B cell (primary cell): Measurements from ENCODE around the gene FAM227A. TPM values are rescaled to one million over a fixed set of nuclear protein-coding genes. Genes with fewer than 3 reads are reported as not detected.

Experiments
- ATAC-seq: fragments of 200-7000 bp; cut with Tn5 transposase; one replicate; pipeline ENCODE4 v1.10.0; 2021; ENCODE audit warnings: low read depth, mild to moderate bottlenecking, moderate number of reproducible peaks, moderate library complexity
- CTCF ChIA-PET: fragments of 350-600 bp; sonication (Branson Sonifier 250); formaldehyde crosslinking; loops from one replicate; lab custom pipeline; 2021; ENCODE audit warnings: antibody characterized with exemption, inconsistent platforms; lab: Charles Lee
- POLR2A ChIA-PET: fragments of 350-600 bp; sonication (Branson Sonifier 250); formaldehyde crosslinking; loops from one replicate; lab custom pipeline; 2021; ENCODE audit warnings: antibody characterized with exemption; lab: Charles Lee
- DNase-seq: peaks from one replicate; pipeline ENCODE4 v3.0.0; 2013
- H2AFZ ChIP-seq: 2 replicates; pipeline ENCODE4 v1.6.1; 2012; ENCODE audit warnings: mild to moderate bottlenecking, low read depth, low read length; ENCODE audit not compliant: insufficient read depth, poor library complexity, severe bottlenecking
- H3K27ac ChIP-seq, 2 donors: 1 replicate in 1 of 2; 2 replicates in 1 of 2; pipeline ENCODE4 v1.5.1; 2012 to 2013; ENCODE audit warnings: low read length in 2 of 2, mild to moderate bottlenecking in 2 of 2, moderate library complexity in 1 of 2
- H3K27me3 ChIP-seq, 4 experiments: fragments of 200-600 bp in 1 of 4; sonication (generic) in 1 of 4; replicated peaks in 1 of 4; 1 replicate in 2 of 4; 2 replicates in 2 of 4; pipeline versions ENCODE4 v1.6.1 to v1.7.0; 2013 to 2016; ENCODE audit warnings: low read length in 3 of 4, mild to moderate bottlenecking in 2 of 4, mixed read lengths in 1 of 4, moderate library complexity in 1 of 4; ENCODE audit not compliant: insufficient read depth in 4 of 4, control insufficient read depth in 3 of 4; ENCODE audit errors: control extremely low read depth in 1 of 4
- H3K36me3 ChIP-seq, 2 experiments: replicated peaks in 1 of 2; 1 replicate in 1 of 2; 2 replicates in 1 of 2; pipeline versions ENCODE4 v1.6.1 to v1.7.1; 2013; ENCODE audit warnings: low read length in 1 of 2; ENCODE audit not compliant: insufficient read depth in 2 of 2, control insufficient read depth in 1 of 2; ENCODE audit errors: control extremely low read depth in 1 of 2, extremely low read depth in 1 of 2
- H3K4me1 ChIP-seq, 2 donors: fragments of 200-600 bp in 1 of 2; sonication (generic) in 1 of 2; 1 replicate in 1 of 2; 2 replicates in 1 of 2; pipeline versions ENCODE4 v1.5.1 to v1.6.1; 2013 to 2017; ENCODE audit warnings: low read length in 2 of 2; ENCODE audit not compliant: control insufficient read depth in 2 of 2, insufficient read depth in 2 of 2
- H3K4me2 ChIP-seq: replicated peaks from 2 replicates; pipeline ENCODE3; 2012; ENCODE audit warnings: mild to moderate bottlenecking, low read depth, low read length; ENCODE audit not compliant: poor library complexity, severe bottlenecking
- H3K4me3 ChIP-seq, 5 experiments: fragments of 200-600 bp in 1 of 5; sonication (generic) in 1 of 5; 1 replicate in 3 of 5; 2 replicates in 2 of 5; pipeline versions ENCODE4 v1.5.1 to v1.7.0; 2011 to 2016; ENCODE audit warnings: low read length in 4 of 5, mild to moderate bottlenecking in 4 of 5, low read depth in 2 of 5, control low read depth in 1 of 5, moderate library complexity in 1 of 5; ENCODE audit not compliant: insufficient read depth in 1 of 5; ENCODE audit errors: control extremely low read depth in 1 of 5, extremely low read depth in 1 of 5
- H3K79me2 ChIP-seq: fragments of 200-600 bp; sonication (generic); one replicate; pipeline ENCODE4 v1.6.0; 2016; ENCODE audit warnings: low read length; ENCODE audit not compliant: control insufficient read depth, insufficient read depth
- H3K9ac ChIP-seq: fragments of 200-600 bp; sonication (generic); 2 replicates; pipeline ENCODE4 v1.6.1; 2017; ENCODE audit warnings: mild to moderate bottlenecking, low read length, moderate library complexity
- H3K9me3 ChIP-seq, 3 donors: one replicate each; pipeline versions ENCODE4 v1.6.1 to v1.7.1; 2013; ENCODE audit warnings: low read length in 2 of 3; ENCODE audit not compliant: control insufficient read depth in 2 of 3, insufficient read depth in 1 of 3; ENCODE audit errors: control extremely low read depth in 1 of 3
- H4K20me1 ChIP-seq: 2 replicates; pipeline ENCODE4 v1.6.0; 2012; ENCODE audit warnings: mild to moderate bottlenecking, low read length; ENCODE audit not compliant: insufficient read depth, control insufficient read depth, poor library complexity, severe bottlenecking
- H3K27ac Mint-ChIP-seq: one replicate; pipeline ENCODE4 v1.8.0; 2021; ENCODE audit warnings: mixed read lengths
- H3K27me3 Mint-ChIP-seq: one replicate; pipeline ENCODE4 v1.8.0; 2021; ENCODE audit warnings: mixed read lengths
- H3K4me1 Mint-ChIP-seq: one replicate; pipeline ENCODE4 v1.8.0; 2021; ENCODE audit warnings: mixed read lengths
- H3K4me3 Mint-ChIP-seq: one replicate; pipeline ENCODE4 v1.8.0; 2021; ENCODE audit warnings: mixed read lengths
- H3K9me3 Mint-ChIP-seq: one replicate; pipeline ENCODE4 v1.8.0; 2022; ENCODE audit warnings: mixed read lengths; ENCODE audit not compliant: insufficient read depth
- CTCF ChIP-seq: fragments of 200-600 bp; IDR thresholded peaks from one replicate; pipeline ENCODE4 v1.8.0; 2022; ENCODE audit warnings: antibody characterized with exemption, mild to moderate bottlenecking
- EZH2 ChIP-seq: IDR thresholded peaks from 2 replicates; pipeline ENCODE4 v1.6.1; 2012; ENCODE audit warnings: borderline replicate concordance, low read depth, mild to moderate bottlenecking, moderate library complexity, low read length; ENCODE audit not compliant: insufficient read depth, poor library complexity, severe bottlenecking
- WGBS: methylation state at CpG from one replicate; pipeline ENCODE4 v1.1.5; 2013; ENCODE audit warnings: missing lambda C conversion rate; ENCODE audit not compliant: insufficient coverage; 5-methylcytosine and 5-hydroxymethylcytosine counted together
- intact Hi-C: fragments of 100-400 bp; cut with micrococcal nuclease; formaldehyde crosslinking; loops from one replicate; pipeline ENCODE4 v1.10.0; 2022
- polyA plus RNA-seq: library from polyadenylated mRNA; depleted of rRNA; stranded (reverse); fragments of >200 nt; gene quantifications from 2 replicates; pipeline ENCODE4 v1.2.3, GENCODE V29; 2012
- total RNA-seq, 2 donors: library from RNA; stranded (reverse); fragments of 120-200 nt in 1 of 2; gene quantifications; 1 replicate in 1 of 2; 2 replicates in 1 of 2; pipeline versions ENCODE4 v1.2.3 to v1.2.4, GENCODE V29; 2013 to 2022

FAM227A gene
- total and polyA plus RNA-seq, 2 donors (not counting 1 experiment from before 2014, with no cell fraction given) = 0.04 to 0.57 TPM

DNA sequence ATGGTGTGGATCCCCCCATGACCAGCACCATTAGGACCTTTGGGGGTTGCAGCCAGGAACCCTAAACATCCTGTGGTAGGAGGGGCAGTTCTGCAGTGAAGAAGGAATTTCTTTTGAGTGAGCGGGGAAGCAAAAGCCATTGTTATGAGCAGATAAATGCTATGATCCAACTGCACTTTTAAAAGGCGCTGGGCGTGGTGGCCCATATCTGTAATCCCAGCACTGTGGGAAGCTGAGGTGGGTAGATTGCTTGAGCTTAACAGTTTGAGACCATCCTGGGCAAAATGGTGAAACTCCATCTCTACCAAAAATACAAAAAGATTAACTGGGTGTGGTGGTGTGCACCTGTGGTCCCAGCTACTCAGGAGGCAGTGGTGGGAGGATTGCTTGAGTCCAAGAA is 19.6 kb upstream of the FAM227A start:
- 100% methylated on average over 1 of the region's 3 CpGs for WGBS
- Histone ChIP-seq H4K20me1 (no peaks in the 10 kb centered on the region), H3K27me3 (no peaks in the 10 kb centered on the region), H3K4me1 (no peaks in the 10 kb centered on the region), H3K79me2 (no peaks in the 10 kb centered on the region), H3K36me3 (peaks cover 7 to 9% of the 10 kb centered on the region in 2 experiments), H3K9ac (no peak overlapping the region), H3K27ac (no peak overlapping the region), H3K4me3 (no peak overlapping the region), H2AFZ (no peak overlapping the region), H3K4me2 (no peak overlapping the region), H3K9me3 (no peaks in the 10 kb centered on the region)
- no peak for ATAC-seq
- CTCF ChIA-PET = no interaction called here
- Mint-ChIP-seq H3K4me3 (no peak overlapping the region), H3K27me3 (no peaks in the 10 kb centered on the region), H3K9me3 (no peaks in the 10 kb centered on the region), H3K27ac (no peak overlapping the region), H3K4me1 (no peaks in the 10 kb centered on the region)
- POLR2A ChIA-PET = interaction anchor here (0.6 to 0.9 kb wide), 3 partner anchors 11 to 325 kb away, joined by 3 to 5 read pairs (median 4); partner anchors contain the start of gene JOSD1
- intact Hi-C loops = no loop called here
- DNase-seq = no peak
- TF ChIP-seq CTCF (no peak), EZH2 (no peak)

- no peak overlapping the region for H2AFZ ChIP-seq
- 99% methylated on average over 5 of the region's 5 CpGs for WGBS
- no peak overlapping the region for H3K27ac Mint-ChIP-seq
These were observed 18.7 kb upstream of the FAM227A start for GRCh38 chr22:38674888-38675287.

More at GRCh38 chr22:38674888-38675287, 18.7 kb upstream of the FAM227A start:
- H3K36me3 ChIP-seq = peaks cover 7 to 9% of the 10 kb centered on the region in 2 experiments
- no peak for ATAC-seq
- Mint-ChIP-seq H3K4me1 (no peaks in the 10 kb centered on the region), H3K4me3 (no peak overlapping the region), H3K9me3 (no peaks in the 10 kb centered on the region), H3K27me3 (no peaks in the 10 kb centered on the region)
- H3K4me3 ChIP-seq = no peak overlapping the region
- H3K4me1 ChIP-seq = no peaks in the 10 kb centered on the region
- H3K9ac ChIP-seq = no peak overlapping the region
- H4K20me1 ChIP-seq = no peaks in the 10 kb centered on the region
- no peak overlapping the region for H3K27ac ChIP-seq
- no peaks in the 10 kb centered on the region for H3K79me2 ChIP-seq
- POLR2A ChIA-PET = interaction anchor here (0.6 to 0.9 kb wide), 2 partner anchors 11 to 25 kb away, joined by 3 to 4 read pairs; partner anchors contain the start of gene JOSD1
- no peaks in the 10 kb centered on the region for H3K27me3 ChIP-seq
- no peaks in the 10 kb centered on the region for H3K9me3 ChIP-seq
- intact Hi-C loops = no loop called here
- DNase-seq = no peak
- CTCF ChIA-PET = interaction anchor here (0.7 to 0.8 kb wide), 2 partner anchors 25 to 623 kb away, joined by 4 read pairs; no protein-coding TSS in a partner anchor
- TF ChIP-seq CTCF = no peak
- no peak for TF ChIP-seq EZH2
- H3K4me2 ChIP-seq = no peak overlapping the region
